ENCODE data around the gene NEU3.
"Not testable (repeated sequence)": the region's sequence is repeated elsewhere in the genome, so short reads cannot be mapped to it uniquely, and the experiment has no call there.

The NEU3 gene

GRCh38 chr11:75035256-75035655 lies 46.5 kb downstream of the NEU3 start:
- H3K27ac ChIP-seq, result no peak overlapping the region
- no peak overlapping the region for H3K4me3 ChIP-seq
- intact Hi-C loops (cut with DNase I; ENCODE audit: low total_unique reads), result no loop called here
- H3K27me3 ChIP-seq, result no peaks in the 10 kb centered on the region
- no peaks in the 10 kb centered on the region for H3K36me3 ChIP-seq
- no peaks in the 10 kb centered on the region for H3K9me3 ChIP-seq
- DNase-seq, result no peak
- H3K4me1 ChIP-seq, result no peaks in the 10 kb centered on the region
- TF ChIP-seq CTCF (IDR thresholded peaks at IDR 0.05), result no peak

GRCh38 chr11:75035911-75036565 lies 47.3 kb downstream of the NEU3 start:
- no peak for TF ChIP-seq CTCF (IDR thresholded peaks at IDR 0.05)
- Histone ChIP-seq H3K36me3 (no peaks in the 10 kb centered on the region), H3K27me3 (no peaks in the 10 kb centered on the region), H3K9me3 (no peaks in the 10 kb centered on the region), H3K4me1 (no peaks in the 10 kb centered on the region), H3K4me3 (no peak overlapping the region), H3K27ac (no peak overlapping the region)
- DNase-seq, result no peak
- intact Hi-C loops (cut with DNase I; ENCODE audit: low total_unique reads), result no loop called here

- H3K4me1 ChIP-seq, result no peaks in the 10 kb centered on the region
- H3K4me3 ChIP-seq, result no peak overlapping the region
- no peak for TF ChIP-seq CTCF (IDR thresholded peaks at IDR 0.05)
- no peaks in the 10 kb centered on the region for H3K27me3 ChIP-seq
- no peak for DNase-seq
- no peak overlapping the region for H3K27ac ChIP-seq
- no peaks in the 10 kb centered on the region for H3K36me3 ChIP-seq
- intact Hi-C loops (cut with DNase I; ENCODE audit: low total_unique reads), result no loop called here
- no peaks in the 10 kb centered on the region for H3K9me3 ChIP-seq
Observed at GRCh38 chr11:75040167-75040770, 51.5 kb downstream of the NEU3 start.

- no peak overlapping the region for H3K27ac ChIP-seq
- intact Hi-C loops (cut with DNase I; ENCODE audit: low total_unique reads), result no loop called here
- no peaks in the 10 kb centered on the region for H3K36me3 ChIP-seq
- H3K27me3 ChIP-seq, result no peaks in the 10 kb centered on the region
- DNase-seq, result no peak
- TF ChIP-seq CTCF (IDR thresholded peaks at IDR 0.05), result no peak
- H3K4me1 ChIP-seq, result no peaks in the 10 kb centered on the region
- no peak overlapping the region for H3K4me3 ChIP-seq
- H3K9me3 ChIP-seq, result no peaks in the 10 kb centered on the region
Observed at GRCh38 chr11:75041263-75041662, 52.5 kb downstream of the NEU3 start.

GRCh38 chr11:75041821-75042220 lies 53.1 kb downstream of the NEU3 start:
- H3K4me3 ChIP-seq; intact Hi-C loops (cut with DNase I; ENCODE audit: low total_unique reads); H3K27ac ChIP-seq; H3K4me1 ChIP-seq; H3K9me3 ChIP-seq; H3K36me3 ChIP-seq; DNase-seq; H3K27me3 ChIP-seq: not testable (repeated sequence)

- H3K9me3 ChIP-seq; intact Hi-C loops (cut with DNase I; ENCODE audit: low total_unique reads); DNase-seq; H3K27me3 ChIP-seq; H3K36me3 ChIP-seq; H3K4me1 ChIP-seq; H3K4me3 ChIP-seq; H3K27ac ChIP-seq: not testable (repeated sequence)
Observed at GRCh38 chr11:75044381-75045170, 55.8 kb downstream of the NEU3 start.

- H3K9me3 ChIP-seq; H3K4me3 ChIP-seq; H3K4me1 ChIP-seq; H3K27me3 ChIP-seq; H3K27ac ChIP-seq; intact Hi-C loops (cut with DNase I; ENCODE audit: low total_unique reads); H3K36me3 ChIP-seq; DNase-seq: not testable (repeated sequence)
Observed at GRCh38 chr11:75046668-75047067, 57.9 kb downstream of the NEU3 start.

Measured in tibial artery (tissue), 4 donors.